Measurements from ENCODE around the gene CCNE1.

The CCNE1 gene

GRCh38 chr19:29845574-29846176 is 33.9 kb downstream of the CCNE1 start:
- peak; percentile 10 for DNase-seq

GRCh38 chr19:29849208-29849607 is 37.4 kb downstream of the CCNE1 start:
- DNase-seq: no peak

GRCh38 chr19:29850482-29850881 is 38.7 kb downstream of the CCNE1 start:
- DNase-seq: no peak

GRCh38 chr19:29851769-29852521 is 40.2 kb downstream of the CCNE1 start:
- DNase-seq: no peak

GRCh38 chr19:29854033-29854432 is 42.2 kb downstream of the CCNE1 start:
- DNase-seq: no peak

GRCh38 chr19:29855087-29855486 is 43.3 kb downstream of the CCNE1 start:
- no peak for DNase-seq

GRCh38 chr19:29855741-29856500 is 44.1 kb downstream of the CCNE1 start:
- no peak for DNase-seq

GRCh38 chr19:29858000-29858596 is 46.3 kb downstream of the CCNE1 start:
- no peak for DNase-seq

- DNase-seq: no peak
Observed at GRCh38 chr19:29858621-29859020, 46.8 kb downstream of the CCNE1 start.

- no peak for DNase-seq
Observed at GRCh38 chr19:29860492-29860891, 48.7 kb downstream of the CCNE1 start.

- no peak for DNase-seq
Observed at GRCh38 chr19:29861574-29861973, 49.8 kb downstream of the CCNE1 start.

- no peak for DNase-seq
Observed at GRCh38 chr19:29866011-29866410, 54.2 kb downstream of the CCNE1 start.

- DNase-seq: no peak
Observed at GRCh38 chr19:29867984-29868383, 56.2 kb downstream of the CCNE1 start.

- DNase-seq: no peak
Observed at GRCh38 chr19:29871143-29871542, 59.4 kb downstream of the CCNE1 start.

- peak; percentile 26 for DNase-seq
Observed at GRCh38 chr19:29872224-29872731, 60.5 kb downstream of the CCNE1 start.

GRCh38 chr19:29873024-29873800 is 61.4 kb downstream of the CCNE1 start:
- peak; percentile 23 for DNase-seq
